HuH-7.5 (cell line): ENCODE data around the gene IL6ST.
"Not testable (repeated sequence)": the region's sequence is repeated elsewhere in the genome, so short reads cannot be mapped to it uniquely, and the experiment has no call there.

Experiments used
- DNase-seq: peaks from one replicate; pipeline ENCODE4 v3.0.0; 2011; ENCODE audit warnings: low spot score

IL6ST gene

DNA sequence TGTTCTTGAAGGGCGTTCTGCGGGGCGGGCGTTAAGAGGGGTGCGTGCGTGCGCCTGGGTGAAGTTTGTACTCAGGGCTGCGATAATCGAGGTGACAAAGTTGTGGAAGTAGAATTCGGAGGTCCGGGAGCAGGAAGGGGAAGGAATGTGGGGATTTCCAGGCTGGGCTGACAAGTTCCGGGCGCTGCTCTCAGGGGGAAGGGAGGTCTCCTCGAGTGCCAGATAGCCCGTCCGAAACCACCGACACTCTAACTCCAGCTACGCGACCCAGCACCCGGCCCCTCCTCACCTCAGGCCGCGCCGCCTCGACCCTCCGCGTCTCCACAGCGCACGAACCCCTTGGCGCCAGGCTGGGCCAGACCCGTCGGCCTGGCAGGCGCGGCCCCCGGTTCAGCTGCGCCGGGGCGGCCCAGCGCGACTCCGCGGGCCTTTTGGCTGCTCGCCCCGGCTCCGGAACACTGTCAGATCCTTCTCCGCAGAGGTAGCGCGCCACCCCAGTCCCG lies at the start of gene IL6ST:
TSS of gene IL6ST (minus strand) at position 469 of the 503 bp plus-strand sequence. CDS start 18,685 bp downstream, outside the sequence.
- DNase-seq, result peak; percentile 19

DNA sequence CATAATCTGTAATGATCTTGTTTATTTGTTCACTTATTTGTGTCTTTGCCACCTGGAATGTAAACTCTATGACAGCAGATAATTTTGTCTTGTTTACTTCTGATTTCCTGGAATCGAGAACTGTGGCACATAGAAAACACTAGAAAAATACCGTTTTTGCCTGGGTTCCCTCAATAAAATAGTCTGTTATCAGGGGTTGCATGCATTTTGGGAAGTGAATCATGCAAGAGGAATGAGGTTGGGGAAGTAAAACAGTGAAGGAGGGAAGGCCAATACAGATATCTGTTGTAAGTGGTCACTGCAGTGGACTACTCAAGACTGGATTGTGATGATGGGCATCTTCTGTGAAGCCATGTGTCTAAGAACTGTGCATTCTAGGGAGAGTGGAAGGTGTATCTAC lies 45.2 kb upstream of the IL6ST start:
- no peak for DNase-seq

DNA sequence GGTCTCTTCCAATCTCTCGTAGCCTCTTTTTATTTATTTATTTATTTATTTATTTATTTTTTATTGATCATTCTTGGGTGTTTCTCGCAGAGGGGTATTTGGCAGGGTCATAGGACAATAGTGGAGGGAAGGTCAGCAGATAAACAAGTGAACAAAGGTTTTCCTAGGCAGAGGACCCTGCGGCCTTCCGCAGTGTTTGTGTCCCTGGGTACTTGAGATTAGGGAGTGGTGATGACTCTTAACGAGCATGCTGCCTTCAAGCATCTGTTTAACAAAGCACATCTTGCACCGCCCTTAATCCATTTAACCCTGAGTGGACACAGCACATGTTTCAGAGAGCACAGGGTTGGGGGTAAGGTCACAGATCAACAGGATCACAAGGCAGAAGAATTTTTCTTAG lies 43.4 kb upstream of the IL6ST start:
- DNase-seq, result not testable (repeated sequence)

DNA sequence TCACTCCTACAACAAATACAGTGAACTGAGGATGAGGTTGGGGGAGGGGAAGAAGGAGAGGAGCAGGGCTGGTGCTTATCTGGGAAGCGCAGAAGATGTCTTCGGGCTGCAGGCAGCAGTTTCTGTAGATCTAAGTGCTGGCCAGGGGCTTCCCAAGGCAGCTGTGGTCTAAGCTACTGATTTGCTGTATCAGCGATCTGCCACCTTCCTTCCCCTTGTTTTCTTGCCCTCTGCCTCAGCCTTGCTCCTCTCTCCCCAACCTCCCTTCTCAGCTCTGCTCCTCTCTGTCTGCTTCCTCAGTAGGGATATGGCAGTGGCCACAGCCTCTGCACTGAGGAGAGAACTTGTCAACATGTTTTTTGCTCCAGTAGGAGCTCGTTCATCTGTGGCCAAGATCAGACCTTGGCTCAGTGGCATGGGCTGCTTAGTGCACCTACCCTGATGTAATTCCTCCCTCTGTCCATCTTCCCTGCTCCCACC lies 42.8 kb upstream of the IL6ST start:
- no peak for DNase-seq

DNA sequence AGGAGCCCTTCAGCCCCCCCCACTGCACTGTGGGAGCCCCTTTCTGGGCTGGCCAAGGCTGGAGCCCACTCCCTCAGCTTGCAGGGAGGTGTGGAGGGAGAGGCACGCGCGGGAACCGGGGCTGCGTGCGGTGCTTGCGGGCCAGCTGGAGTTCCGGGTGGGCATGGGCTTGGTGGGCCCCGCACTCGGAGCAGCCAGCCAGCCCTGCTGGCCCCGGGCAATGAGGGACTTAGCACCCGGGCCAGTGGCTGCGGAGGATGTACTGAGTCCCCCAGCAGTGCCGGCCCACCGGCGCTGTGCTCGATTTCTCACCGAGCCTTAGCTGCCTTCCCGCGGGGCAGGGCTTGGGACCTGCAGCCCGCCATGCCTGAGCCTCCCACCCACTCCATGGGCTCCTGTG lies 40.6 kb upstream of the IL6ST start:
- not testable (repeated sequence) for DNase-seq

DNA sequence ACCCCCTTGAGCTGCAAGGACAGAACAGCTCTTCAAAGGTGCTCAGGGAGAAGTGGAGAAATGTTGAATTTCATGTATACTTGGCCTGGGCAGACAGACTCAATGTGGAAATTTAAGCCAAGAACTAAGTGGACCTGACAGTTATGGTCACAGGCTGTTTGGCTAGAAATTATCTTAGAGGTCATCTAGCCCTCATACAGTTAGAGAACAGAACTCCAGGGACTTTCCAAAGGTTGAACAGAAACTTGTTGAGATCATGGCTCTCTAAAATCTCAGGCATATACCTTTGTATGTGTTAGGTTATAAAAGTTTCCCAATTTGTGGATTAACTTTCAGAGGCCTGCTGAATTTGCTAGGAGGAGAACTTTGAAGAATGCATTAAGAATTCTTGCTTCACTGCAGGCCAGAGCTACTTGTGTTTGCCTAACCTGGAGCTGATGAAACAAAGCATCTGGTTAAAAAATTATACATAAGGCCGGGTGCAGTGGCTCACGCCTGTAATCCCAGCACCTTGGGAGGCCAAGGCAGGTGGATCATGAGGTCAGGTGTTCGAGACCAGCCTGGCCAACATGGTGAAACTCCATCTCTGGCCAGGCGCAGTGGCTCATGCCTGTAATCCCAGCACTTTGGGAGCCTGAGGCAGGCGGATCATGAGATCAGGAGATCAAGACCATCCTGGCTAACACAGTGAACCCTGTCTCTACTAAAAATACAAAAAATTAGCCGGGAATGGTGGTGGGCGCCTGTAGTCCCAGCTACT lies 35.3 kb upstream of the IL6ST start:
- peak; percentile 20 for DNase-seq

DNA sequence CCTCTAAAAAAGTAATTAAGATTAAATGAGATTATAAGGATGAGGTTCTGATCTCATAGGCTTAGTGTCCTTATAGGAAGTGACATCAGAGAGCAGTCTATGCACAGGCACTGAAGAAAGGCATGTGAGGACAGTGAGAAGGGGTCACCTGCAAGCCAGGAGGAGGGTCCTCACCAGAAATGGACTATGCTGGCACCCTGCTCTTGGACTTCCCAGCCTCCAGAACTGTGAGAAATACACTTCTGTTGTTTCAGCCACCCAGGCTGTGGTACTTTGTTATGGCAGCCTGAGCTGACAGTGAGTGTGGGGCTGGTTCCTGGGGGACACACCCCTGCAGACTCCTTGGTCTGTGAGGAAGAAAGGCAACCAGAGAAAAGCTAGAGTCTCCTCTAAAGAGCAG lies 34.7 kb upstream of the IL6ST start:
- DNase-seq, result no peak

DNA sequence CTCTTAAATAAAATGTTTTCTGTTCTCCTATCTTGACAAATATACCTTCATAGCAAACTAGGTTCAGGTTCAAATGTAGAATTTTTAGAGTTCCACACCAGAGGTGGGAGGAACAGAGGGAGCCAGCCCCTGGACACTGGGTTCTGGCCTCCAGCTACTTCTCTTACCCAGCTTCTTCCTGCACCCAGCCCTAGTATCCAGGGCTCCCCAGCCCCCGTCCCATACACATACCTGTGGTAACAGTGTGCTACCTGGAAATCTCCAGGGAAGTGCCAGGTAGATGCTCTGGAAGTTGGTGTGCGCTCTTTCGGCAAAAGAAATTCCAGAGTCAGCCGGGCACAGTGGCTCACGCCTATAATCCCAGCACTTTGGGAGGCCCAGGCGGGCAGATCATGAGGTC lies 33.9 kb upstream of the IL6ST start:
- DNase-seq, result no peak

DNA sequence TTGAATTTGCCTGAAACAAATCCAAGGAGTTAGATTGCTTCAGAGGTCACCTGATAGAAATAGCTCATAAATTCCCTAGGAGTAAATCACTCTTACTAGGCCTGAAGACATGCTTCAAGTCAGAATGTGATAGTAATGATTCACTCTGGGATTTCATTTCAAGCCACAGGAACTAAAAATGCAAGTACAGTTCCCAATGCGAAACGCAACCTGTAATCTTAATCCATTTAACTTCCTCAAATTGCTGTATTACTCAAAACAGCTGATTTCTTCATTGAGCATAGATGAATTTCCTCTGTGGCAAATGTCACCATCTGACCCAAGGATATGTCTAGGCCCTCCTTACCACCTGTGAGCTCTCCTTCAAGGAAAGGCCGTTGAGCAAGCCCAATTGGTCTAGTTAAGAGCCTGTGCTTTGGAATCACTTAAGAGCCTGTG lies 32.1 kb upstream of the IL6ST start:
- DNase-seq, result no peak

DNA sequence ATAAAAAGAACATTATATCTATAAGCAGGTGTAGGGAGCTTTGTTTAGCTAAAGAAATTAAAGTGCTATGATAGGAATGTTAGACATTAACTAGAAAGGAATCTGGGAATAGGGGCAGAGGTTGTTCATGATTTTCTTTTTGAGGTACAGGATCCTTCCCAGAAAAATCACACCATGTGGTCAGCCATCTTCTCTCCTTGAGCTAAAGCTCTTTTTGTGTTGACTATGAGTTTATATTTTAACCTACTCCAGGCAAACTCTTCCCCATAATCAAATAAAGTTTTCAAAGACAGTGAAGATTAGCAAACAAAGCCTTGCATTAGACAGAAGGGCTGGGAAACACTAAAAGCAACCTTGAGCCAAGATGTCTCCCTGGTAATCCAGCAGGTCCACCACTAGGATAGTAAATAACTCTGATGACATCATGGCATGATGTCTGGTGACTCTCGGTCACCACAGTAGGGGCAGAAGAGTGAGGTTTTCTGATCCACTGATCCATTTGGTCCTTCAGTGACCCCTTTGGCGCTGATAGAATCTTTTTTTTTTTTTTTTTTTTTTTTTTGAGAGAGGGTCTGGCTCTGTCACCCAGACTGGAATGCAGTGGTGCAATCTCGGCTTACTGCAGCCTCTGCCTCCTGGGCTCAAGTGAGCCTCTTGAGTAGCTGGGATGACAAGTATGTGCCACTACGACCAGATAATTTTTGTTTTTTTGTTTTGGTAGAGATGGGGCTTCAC lies 30.6 kb upstream of the IL6ST start:
- DNase-seq, result peak; percentile 58

DNA sequence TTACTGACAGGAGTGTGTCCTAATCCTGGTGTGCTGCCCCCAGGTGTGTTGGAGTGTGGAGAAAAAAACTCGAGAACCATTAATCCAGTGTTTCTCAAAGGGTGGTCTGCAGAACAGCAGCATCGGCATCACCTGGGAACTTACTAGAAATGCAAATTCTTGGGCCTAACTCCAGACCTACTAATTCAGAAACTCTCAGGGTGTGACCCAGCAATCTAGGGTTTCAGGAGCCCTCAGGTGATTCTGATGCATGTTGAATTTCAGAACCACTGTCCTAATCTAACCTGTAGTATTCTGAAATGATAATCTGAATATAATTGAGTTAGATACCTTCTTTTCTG lies 30.0 kb upstream of the IL6ST start:
- DNase-seq, result no peak

DNA sequence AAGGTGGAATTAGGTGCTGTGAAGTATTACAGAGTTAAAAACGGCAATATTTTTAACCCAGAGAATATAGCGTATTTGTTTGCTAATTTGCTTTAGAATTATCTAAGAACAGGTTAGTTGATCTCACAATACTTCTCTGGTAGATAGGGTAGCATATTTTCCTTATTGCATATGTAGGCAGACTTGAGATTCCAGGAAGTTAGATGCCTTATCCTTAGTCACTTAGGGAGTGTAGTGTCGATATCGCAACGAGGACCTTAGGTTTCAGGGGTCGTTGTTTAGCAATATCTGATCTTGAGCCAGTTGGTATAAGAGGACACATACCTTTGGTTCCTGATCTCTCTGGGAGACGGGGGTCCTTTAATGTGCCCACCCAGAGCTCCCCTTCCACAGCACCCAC lies 28.5 kb upstream of the IL6ST start:
- no peak for DNase-seq

DNA sequence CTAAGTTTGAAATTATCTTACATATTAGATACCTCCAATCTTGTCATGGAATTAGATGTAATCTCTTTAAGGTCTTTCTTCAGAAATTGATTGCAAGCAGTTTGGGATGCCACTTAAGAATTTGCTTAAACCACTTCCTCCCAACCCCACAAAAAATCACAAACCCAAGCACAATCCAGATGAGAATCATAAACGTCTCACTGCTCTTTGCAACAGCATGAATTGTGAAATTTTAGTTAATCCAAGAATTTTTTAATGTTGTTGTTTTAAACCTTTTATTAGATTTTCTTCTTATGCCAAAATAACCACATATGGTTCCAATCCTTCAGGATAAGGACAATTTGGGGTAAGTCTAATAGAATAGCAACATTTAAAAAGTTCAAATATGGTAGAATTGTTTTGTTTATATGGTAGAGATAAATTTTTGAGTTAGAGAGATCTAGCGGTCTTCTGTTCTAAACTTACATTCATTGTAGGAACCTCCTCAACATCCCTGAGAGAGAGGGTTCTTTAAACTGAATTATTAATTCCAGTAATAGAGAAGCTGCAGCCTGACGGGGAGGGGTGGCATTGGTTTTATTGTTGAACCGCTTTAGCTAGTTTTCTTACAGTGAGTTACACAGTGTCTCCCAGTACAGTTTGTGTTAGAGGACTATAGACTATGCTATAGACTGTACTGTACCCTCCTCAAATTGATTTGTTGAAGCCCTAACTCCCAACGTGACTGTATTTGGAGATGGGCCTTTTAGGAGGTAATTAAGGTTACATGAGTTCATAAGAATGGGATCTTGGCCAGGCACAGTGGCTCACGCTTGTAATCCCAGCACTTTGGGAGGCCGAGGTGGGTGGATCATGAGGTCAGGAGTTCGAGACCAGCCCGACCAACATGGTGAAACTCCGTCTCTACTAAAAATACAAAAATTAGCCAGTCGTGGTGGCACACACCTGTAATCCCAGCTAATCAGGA lies 24.8 kb upstream of the IL6ST start:
- DNase-seq, result no peak

DNA sequence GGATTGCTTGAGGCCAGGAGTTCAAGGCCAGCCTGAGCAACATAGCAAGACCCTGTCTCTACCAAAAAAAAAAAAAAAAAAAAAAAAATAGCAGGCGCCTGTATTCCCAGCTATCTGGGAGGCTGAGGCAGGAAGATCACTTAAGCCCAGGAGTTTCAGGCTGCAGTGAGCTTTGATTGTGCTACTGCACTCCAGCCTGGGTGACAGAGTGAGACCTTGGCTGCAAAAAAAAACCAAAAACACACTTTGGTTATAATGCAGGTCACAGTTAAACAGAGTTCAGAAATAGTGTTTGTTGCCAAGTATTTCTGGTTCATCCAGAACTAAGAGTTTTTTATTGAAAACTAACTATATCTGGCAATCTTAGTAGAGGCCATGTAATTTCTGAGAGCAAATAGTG lies 24.1 kb upstream of the IL6ST start:
- no peak for DNase-seq

DNA sequence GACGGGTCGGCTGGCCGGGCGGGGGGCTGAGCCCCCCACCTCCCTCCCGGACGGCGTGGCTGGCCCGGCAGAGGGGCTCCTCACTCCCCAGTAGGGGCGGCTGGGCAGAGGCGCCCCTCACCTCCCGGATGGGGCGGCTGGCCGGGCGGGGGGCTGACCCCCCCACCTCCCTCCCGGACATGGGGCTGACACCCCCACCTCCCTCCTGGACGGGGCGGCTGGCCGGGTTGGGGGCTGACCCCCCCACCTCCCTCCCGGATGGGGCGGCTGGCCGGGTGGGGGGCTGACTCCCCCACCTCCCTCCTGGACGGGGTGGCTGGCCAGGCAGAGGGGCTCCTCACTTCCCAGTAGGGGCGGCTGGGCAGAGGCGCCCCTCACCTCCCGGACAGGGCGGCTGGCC lies 19.9 kb upstream of the IL6ST start:
- DNase-seq, result not testable (repeated sequence)

DNA sequence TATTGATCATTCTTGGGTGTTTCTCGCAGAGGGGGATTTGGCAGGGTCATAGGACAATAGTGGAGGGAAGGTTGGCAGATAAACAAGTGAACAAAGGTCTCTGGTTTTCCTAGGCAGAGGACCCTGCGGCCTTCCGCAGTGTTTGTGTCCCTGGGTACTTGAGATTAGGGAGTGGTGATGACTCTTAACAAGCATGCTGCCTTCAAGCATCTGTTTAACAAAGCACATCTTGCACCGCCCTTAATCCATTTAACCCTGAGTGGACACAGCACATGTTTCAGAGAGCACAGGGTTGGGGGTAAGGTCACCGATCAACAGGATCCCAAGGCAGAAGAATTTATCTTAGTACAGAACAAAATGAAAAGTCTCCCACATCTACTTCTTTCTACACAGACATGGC lies 19.2 kb upstream of the IL6ST start:
- DNase-seq, result not testable (repeated sequence)

DNA sequence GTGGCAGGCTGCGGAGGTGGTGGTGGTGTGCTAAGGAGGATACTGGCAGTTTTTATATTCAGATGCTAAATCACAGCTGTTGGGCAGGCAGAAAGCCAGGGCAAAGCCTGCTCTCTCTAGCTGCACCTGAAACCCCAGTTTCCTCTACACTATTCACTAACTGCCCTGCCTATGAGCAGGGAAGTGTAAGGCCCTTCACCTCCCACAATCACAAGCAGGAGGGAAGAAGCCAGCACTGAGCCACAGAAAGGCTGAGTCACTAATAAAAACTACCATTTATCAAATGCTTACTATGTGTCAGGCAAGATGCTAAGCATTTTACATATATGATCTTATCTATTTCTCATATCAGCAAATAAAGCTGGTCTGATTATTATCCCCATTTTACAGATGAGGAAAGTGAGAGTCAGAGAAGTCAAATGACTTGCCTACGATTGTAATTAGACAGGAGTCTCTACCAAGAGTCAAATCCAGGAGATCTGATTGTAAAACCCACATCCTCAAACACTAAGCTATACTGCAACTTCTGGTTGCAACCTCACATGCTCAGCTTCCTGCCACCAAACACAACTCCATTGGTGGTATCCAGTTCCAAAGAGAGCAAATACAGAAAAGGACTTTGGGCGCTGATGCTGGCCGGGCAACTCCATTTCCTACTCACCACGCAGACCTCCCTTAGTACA lies 17.7 kb upstream of the IL6ST start:
- DNase-seq, result no peak

DNA sequence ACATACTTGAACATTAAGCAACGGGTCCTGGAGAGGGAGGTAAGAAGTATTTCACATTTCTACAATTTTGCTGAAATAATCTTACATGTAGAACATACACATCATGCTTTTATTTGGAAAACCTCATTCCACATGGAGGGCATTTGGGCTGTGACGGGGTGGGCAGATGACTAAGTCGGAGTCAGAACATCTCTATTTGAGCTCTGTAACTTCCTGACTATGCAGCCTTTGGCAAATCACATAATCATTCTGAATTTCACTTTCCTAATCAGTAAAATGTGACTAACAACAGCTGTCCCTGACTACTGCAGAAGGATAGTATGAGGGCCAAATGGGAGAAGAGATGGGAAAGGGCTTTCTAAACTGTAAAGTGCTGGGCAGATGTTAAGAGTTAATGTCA lies 17.1 kb upstream of the IL6ST start:
- DNase-seq, result no peak

DNA sequence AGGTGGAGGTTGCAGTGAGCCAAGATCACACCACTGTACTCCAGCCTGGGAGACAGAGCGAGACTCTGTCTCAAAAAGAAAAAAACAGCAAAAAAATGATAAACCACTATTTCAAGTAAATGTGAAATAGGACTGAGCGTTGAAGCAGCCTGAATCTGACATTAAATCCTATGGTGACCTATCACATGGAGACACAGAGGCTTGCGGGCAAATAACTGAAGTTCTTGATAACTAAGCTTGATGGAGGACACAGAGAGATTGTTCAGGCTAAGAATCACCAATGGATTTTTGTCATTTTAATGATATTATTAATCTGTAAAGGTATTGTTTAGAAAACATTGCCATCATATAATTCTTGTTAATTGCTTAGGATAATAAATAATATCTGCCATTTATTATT lies 15.7 kb upstream of the IL6ST start:
- DNase-seq, result no peak

DNA sequence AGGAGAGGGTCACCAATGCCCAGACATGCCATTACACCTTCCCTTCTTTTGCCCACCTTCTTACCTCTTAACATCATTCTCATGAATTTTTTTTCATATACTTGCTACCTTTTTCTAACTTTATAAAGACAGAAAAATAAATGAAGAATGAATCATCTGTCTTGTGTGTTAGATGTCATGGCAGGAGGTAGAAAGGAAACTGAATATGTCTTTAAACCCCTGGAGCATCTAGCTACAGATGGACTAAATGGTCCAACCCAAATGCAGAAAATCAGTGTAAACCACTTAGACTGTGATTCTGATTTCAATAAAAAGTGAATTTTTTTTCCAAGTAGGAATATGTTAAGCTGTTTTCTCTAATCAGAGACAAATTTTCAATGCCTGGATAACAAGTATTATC lies 11.8 kb upstream of the IL6ST start:
- no peak for DNase-seq

DNA sequence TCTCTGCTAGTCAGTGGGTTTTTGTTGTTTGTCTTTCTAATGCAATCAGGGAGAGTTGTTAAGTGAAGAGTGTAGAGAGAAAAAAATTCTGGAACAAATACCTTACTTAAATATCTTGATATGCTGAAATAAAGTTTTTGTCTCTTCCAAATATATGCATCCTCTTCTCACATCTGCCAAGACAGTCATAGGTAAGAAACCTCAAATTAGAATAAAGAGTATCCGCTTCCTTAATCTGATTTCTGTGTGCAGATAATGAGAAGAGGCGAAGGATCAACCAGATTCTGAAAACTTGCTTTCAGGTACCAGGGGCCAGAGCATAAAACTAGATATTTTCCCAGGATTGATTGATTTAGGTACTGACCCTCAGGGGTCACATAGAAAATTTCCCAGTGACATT lies 11.3 kb upstream of the IL6ST start:
- no peak for DNase-seq

DNA sequence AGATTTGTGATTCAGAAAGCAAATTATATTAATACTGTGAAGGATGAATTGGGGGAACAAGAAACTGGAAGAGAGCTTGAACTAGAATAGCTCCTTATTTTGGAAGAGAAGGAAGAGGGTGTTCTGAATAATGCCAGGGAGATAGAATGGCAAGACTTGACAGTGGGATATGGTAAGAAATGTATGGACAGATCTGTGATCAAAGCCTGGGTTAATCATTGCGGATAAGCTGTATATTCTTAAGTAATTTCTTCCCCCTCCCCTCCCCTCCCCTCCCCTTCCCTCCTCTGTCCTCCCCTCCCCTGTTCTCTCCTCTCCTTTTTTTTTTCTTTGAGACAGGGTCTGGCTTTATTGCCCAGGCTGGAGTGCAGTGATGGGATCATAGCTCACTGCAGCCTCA lies 10.1 kb upstream of the IL6ST start:
- no peak for DNase-seq
